ENCODE measurements around the gene TYW1.
"Not testable (repeated sequence)": the region's sequence is repeated elsewhere in the genome, so short reads cannot be mapped to it uniquely, and the experiment has no call there.

The TYW1 gene

GRCh38 chr7:67248364-67248763, 251.7 kb downstream of the TYW1 start:
- DNase-seq (ENCODE audit: low read depth), result not testable (repeated sequence)

GRCh38 chr7:67251986-67252558, 255.4 kb downstream of the TYW1 start:
- DNase-seq (ENCODE audit: low read depth), result no peak

DNA sequence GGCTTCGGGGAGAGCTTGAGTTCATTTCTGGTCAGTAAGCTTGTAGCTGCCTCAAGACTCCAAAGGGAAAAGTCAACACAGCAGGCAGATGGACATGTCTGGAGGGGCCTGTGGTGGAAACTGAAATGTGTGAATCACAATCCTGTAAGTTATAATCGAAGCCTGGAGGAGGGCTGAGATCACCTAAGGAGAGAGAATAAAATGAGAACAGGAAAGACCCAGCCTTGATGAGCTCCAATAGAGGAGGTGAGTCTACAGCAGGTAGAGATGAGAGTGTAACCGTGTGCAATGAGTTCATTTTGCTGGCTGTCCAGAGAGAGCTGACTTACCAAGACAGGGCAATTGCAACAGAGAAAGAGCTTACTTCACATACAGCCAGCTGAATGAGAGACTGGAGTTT, 258.4 kb downstream of the TYW1 start:
- not testable (repeated sequence) for DNase-seq (ENCODE audit: low read depth)

GRCh38 chr7:67257779-67258178, 261.1 kb downstream of the TYW1 start:
- not testable (repeated sequence) for DNase-seq (ENCODE audit: low read depth)

DNA sequence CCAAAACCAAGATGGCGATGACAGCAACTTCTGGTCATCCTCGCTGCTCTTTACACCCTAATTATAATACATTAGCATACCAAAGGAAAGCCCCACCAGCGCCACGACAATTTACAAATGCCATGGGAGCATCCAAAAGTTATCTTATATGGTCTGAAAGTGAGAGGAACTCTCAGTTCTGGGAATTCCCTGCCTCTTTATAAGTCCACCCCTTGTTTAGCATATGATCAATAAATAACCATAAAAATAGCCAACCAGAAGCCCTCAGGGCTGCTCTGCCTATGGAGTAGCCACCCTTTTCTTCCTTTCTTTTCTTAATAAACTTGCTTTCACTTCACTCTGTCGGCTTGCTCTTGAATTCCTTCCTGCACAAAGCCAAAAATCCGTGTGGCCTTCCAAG, 262.7 kb downstream of the TYW1 start:
- DNase-seq (ENCODE audit: low read depth), result not testable (repeated sequence)

DNA sequence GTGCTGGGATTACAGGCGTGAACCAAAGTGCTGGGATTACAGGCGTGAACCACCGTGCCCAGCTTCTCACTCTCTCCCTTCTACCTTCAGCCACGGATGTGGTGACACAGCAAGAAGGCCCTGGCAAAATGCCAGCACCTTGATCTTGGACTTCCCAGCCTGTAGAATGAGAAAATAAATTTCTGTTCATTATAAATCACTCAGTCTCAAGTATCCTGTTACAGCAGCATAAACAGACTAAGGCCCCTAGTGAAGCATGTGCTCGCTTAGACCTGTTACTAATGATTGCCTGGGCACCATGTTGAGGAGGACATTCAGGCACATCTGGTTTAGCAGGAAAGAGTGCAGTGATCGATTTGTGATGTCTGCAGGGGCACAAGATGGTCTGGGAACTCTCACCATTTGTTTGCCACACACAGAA, 263.5 kb downstream of the TYW1 start:
- DNase-seq (ENCODE audit: low read depth), result not testable (repeated sequence)

DNA sequence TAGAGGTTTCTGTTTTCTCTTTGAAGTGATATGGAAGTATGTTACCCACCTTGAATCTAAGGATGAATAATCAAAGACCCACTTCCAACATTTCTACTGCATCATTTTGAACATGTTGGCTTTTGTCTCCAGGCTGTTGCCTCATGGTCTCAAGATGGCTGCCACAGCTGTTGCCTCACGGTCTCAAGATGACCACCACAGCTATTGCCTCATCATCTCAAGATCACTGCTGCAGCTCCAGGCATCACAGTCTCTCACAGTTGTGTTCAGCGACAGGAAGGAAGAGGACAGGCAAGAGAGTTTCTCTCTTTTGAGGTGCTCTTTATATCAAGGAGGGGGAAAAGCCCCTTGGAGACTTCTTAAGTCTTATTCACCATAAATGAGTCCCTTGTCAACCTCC, 267.4 kb downstream of the TYW1 start:
- not testable (repeated sequence) for DNase-seq (ENCODE audit: low read depth)

DNA sequence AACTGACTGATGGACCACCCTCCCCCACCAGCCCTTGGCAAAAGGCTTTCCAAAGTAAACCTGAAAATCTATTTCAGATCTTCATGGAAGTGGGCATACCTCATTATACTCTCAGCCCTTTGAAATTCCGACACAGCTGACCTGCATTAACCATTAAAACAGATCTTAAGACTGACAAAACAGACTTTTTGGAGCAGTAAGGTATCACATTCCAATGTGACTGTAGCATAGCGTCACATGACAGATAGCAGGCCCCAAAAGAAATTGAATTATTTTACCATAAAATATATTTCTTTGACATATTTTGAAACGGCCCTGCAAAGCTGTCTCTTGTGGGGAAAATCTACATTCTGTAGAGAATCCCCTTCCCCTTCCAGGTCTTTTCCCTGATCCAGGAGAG, 269.4 kb downstream of the TYW1 start:
- not testable (repeated sequence) for DNase-seq (ENCODE audit: low read depth)

GRCh38 chr7:67267914-67268313, 271.3 kb downstream of the TYW1 start:
- no peak for DNase-seq (ENCODE audit: low read depth)

- not testable (repeated sequence) for DNase-seq (ENCODE audit: low read depth)
Measured at GRCh38 chr7:67269916-67270315, 273.3 kb downstream of the TYW1 start.

Measured in fibroblast of the conjunctiva (primary cell).